ENCODE data around the gene BABAM2.

DNA sequence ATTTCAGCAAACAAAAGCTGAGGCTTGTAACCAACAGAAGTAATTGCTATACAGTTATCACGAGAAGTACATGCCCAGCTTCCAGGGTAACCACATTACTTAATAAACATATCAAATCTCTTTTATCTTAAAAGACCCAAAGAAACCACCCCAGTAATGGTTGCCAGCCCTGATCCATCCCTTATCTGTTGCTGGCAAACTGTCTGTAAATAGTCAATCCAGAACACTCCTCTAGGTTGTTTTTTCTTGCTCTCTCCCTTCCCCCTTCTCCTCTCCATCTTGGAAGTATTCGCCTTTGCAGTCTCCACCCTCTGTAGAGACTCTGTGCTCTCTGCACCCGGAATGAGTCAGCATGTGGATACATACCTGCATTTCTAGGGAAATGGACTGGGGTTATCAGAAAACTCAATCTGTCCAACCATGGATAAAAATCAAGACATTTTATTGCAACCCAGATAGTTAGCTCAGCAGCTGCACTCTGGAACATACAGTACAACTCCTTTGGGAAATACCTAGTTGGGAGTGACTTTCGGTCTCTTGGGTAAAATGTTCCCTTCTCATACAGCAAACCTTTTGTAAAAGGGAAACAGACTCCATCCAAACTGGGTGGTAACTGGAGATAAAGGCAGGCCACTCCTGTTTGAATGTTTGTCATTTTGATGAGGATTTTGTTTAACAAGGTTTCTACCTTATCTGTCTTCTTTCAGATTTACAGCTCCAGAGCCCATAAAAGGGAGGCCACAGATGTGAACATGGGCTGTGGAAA, 378.7 kb downstream of the BABAM2 start:
- TF ChIP-seq, protein P1, sequence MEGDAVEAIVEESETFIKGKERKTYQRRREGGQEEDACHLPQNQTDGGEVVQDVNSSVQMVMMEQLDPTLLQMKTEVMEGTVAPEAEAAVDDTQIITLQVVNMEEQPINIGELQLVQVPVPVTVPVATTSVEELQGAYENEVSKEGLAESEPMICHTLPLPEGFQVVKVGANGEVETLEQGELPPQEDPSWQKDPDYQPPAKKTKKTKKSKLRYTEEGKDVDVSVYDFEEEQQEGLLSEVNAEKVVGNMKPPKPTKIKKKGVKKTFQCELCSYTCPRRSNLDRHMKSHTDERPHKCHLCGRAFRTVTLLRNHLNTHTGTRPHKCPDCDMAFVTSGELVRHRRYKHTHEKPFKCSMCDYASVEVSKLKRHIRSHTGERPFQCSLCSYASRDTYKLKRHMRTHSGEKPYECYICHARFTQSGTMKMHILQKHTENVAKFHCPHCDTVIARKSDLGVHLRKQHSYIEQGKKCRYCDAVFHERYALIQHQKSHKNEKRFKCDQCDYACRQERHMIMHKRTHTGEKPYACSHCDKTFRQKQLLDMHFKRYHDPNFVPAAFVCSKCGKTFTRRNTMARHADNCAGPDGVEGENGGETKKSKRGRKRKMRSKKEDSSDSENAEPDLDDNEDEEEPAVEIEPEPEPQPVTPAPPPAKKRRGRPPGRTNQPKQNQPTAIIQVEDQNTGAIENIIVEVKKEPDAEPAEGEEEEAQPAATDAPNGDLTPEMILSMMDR (conservative IDR thresholded peaks at IDR 0.05; ENCODE audit: low read depth in 2 of 2): no peak
- TF ChIP-seq, protein P2, sequence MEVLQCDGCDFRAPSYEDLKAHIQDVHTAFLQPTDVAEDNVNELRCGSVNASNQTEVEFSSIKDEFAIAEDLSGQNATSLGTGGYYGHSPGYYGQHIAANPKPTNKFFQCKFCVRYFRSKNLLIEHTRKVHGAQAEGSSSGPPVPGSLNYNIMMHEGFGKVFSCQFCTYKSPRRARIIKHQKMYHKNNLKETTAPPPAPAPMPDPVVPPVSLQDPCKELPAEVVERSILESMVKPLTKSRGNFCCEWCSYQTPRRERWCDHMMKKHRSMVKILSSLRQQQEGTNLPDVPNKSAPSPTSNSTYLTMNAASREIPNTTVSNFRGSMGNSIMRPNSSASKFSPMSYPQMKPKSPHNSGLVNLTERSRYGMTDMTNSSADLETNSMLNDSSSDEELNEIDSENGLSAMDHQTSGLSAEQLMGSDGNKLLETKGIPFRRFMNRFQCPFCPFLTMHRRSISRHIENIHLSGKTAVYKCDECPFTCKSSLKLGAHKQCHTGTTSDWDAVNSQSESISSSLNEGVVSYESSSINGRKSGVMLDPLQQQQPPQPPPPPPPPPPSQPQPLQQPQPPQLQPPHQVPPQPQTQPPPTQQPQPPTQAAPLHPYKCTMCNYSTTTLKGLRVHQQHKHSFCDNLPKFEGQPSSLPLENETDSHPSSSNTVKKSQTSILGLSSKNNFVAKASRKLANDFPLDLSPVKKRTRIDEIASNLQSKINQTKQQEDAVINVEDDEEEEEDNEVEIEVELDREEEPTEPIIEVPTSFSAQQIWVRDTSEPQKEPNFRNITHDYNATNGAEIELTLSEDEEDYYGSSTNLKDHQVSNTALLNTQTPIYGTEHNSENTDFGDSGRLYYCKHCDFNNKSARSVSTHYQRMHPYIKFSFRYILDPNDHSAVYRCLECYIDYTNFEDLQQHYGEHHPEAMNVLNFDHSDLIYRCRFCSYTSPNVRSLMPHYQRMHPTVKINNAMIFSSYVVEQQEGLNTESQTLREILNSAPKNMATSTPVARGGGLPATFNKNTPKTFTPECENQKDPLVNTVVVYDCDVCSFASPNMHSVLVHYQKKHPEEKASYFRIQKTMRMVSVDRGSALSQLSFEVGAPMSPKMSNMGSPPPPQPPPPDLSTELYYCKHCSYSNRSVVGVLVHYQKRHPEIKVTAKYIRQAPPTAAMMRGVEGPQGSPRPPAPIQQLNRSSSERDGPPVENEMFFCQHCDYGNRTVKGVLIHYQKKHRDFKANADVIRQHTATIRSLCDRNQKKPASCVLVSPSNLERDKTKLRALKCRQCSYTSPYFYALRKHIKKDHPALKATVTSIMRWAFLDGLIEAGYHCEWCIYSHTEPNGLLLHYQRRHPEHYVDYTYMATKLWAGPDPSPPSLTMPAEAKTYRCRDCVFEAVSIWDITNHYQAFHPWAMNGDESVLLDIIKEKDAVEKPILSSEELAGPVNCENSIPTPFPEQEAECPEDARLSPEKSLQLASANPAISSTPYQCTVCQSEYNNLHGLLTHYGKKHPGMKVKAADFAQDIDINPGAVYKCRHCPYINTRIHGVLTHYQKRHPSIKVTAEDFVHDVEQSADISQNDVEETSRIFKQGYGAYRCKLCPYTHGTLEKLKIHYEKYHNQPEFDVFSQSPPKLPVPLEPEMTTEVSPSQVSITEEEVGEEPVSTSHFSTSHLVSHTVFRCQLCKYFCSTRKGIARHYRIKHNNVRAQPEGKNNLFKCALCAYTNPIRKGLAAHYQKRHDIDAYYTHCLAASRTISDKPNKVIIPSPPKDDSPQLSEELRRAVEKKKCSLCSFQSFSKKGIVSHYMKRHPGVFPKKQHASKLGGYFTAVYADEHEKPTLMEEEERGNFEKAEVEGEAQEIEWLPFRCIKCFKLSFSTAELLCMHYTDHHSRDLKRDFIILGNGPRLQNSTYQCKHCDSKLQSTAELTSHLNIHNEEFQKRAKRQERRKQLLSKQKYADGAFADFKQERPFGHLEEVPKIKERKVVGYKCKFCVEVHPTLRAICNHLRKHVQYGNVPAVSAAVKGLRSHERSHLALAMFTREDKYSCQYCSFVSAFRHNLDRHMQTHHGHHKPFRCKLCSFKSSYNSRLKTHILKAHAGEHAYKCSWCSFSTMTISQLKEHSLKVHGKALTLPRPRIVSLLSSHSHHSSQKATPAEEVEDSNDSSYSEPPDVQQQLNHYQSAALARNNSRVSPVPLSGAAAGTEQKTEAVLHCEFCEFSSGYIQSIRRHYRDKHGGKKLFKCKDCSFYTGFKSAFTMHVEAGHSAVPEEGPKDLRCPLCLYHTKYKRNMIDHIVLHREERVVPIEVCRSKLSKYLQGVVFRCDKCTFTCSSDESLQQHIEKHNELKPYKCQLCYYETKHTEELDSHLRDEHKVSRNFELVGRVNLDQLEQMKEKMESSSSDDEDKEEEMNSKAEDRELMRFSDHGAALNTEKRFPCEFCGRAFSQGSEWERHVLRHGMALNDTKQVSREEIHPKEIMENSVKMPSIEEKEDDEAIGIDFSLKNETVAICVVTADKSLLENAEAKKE (CRISPR knock-in tag; IDR thresholded peaks at IDR 0.05): no peak
- TF ChIP-seq, protein P3, sequence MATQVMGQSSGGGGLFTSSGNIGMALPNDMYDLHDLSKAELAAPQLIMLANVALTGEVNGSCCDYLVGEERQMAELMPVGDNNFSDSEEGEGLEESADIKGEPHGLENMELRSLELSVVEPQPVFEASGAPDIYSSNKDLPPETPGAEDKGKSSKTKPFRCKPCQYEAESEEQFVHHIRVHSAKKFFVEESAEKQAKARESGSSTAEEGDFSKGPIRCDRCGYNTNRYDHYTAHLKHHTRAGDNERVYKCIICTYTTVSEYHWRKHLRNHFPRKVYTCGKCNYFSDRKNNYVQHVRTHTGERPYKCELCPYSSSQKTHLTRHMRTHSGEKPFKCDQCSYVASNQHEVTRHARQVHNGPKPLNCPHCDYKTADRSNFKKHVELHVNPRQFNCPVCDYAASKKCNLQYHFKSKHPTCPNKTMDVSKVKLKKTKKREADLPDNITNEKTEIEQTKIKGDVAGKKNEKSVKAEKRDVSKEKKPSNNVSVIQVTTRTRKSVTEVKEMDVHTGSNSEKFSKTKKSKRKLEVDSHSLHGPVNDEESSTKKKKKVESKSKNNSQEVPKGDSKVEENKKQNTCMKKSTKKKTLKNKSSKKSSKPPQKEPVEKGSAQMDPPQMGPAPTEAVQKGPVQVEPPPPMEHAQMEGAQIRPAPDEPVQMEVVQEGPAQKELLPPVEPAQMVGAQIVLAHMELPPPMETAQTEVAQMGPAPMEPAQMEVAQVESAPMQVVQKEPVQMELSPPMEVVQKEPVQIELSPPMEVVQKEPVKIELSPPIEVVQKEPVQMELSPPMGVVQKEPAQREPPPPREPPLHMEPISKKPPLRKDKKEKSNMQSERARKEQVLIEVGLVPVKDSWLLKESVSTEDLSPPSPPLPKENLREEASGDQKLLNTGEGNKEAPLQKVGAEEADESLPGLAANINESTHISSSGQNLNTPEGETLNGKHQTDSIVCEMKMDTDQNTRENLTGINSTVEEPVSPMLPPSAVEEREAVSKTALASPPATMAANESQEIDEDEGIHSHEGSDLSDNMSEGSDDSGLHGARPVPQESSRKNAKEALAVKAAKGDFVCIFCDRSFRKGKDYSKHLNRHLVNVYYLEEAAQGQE (IDR thresholded peaks at IDR 0.05; ENCODE audit: unreplicated experiment): no peak
- TF ChIP-seq EZH2 (IDR thresholded peaks at IDR 0.05; ENCODE audit: low read depth, unreplicated experiment) (no peak), ZNF114 (CRISPR knock-in tag; IDR thresholded peaks at IDR 0.05) (no peak), JUNB (IDR thresholded peaks at IDR 0.05; ENCODE audit: unreplicated experiment) (no peak)
